ENCODE data around the gene DOK3.

The DOK3 gene

GRCh38 chr5:177462021-177462670 lies 47.5 kb downstream of the DOK3 start:
- DNase-seq (ENCODE audit: low read depth), result no peak

- no peak for DNase-seq (ENCODE audit: low read depth)
These were observed 49.6 kb downstream of the DOK3 start for GRCh38 chr5:177459819-177460628.

- DNase-seq (ENCODE audit: low read depth), result no peak
These were observed 50.3 kb downstream of the DOK3 start for GRCh38 chr5:177459357-177459756.

GRCh38 chr5:177458912-177459350 lies 50.7 kb downstream of the DOK3 start:
- no peak for DNase-seq (ENCODE audit: low read depth)

- DNase-seq (ENCODE audit: low read depth), result no peak
These were observed 51.6 kb downstream of the DOK3 start for GRCh38 chr5:177457852-177458681.

- DNase-seq (ENCODE audit: low read depth), result no peak
These were observed 52.4 kb downstream of the DOK3 start for GRCh38 chr5:177456976-177457851.

GRCh38 chr5:177456591-177456964 lies 53.0 kb downstream of the DOK3 start:
- DNase-seq (ENCODE audit: low read depth), result no peak

GRCh38 chr5:177455661-177456590 lies 53.7 kb downstream of the DOK3 start:
- DNase-seq (ENCODE audit: low read depth), result peak; percentile 93

- DNase-seq (ENCODE audit: low read depth), result peak; percentile 90
These were observed 54.5 kb downstream of the DOK3 start for GRCh38 chr5:177455036-177455660.

GRCh38 chr5:177454397-177455035 lies 55.1 kb downstream of the DOK3 start:
- DNase-seq (ENCODE audit: low read depth), result peak; percentile 89

GRCh38 chr5:177453852-177454396 lies 55.7 kb downstream of the DOK3 start:
- DNase-seq (ENCODE audit: low read depth), result no peak

GRCh38 chr5:177452688-177453638 lies 56.7 kb downstream of the DOK3 start:
- DNase-seq (ENCODE audit: low read depth), result no peak

All from stimulated activated CD4-positive, alpha-beta T cell treated with anti-CD3 and anti-CD28 coated beads, Interleukin-2, amount 100 ng/mL, for 4 hours (primary cell).